Lower leg skin (tissue), 4 donors: Measurements from ENCODE around the gene GPS1. TPM values are rescaled to one million over a fixed set of nuclear protein-coding genes. Genes with fewer than 3 reads are reported as not detected.

Experiments used
- DNase-seq, 2 donors: peaks; one replicate each; pipeline ENCODE4 v3.0.0-alpha.2; 2019; ENCODE audit warnings: low spot score in 2 of 2
- H3K4me3 ChIP-seq: fragments of 200-600 bp; sonication (generic); 2 replicates; pipeline ENCODE4 v1.5.1; 2017; ENCODE audit warnings: mild to moderate bottlenecking, low read depth; ENCODE audit not compliant: poor library complexity, severe bottlenecking
- POLR2A ChIP-seq, 2 donors: fragments of 450-650 bp; IDR thresholded peaks; one replicate each; pipeline ENCODE4 v1.6.1; 2016 to 2017; ENCODE audit warnings: antibody characterized with exemption in 2 of 2, mild to moderate bottlenecking in 1 of 2, moderate library complexity in 1 of 2
- WGBS, 2 donors: methylation state at CpG; one replicate each; pipeline ENCODE4 v1.1.5; 2018; 5-methylcytosine and 5-hydroxymethylcytosine counted together
- intact Hi-C: fragments of 100-400 bp; cut with DNase I; formaldehyde crosslinking; loops from one replicate; pipeline ENCODE4 v1.15.0; 2023; ENCODE audit warnings: low total_unique reads
- total RNA-seq, 4 donors: library from RNA; depleted of rRNA; stranded (reverse); fragments of >200 nt; gene quantifications; one replicate each; pipeline ENCODE4 v1.1.0, GENCODE V29; 2016
- TF ChIP-seq, protein P1 (sequence below), 3 donors: fragments of 450-650 bp; IDR thresholded peaks; one replicate each; pipeline ENCODE4 v1.5.1; 2016; ENCODE audit warnings: antibody characterized with exemption in 3 of 3, mild to moderate bottlenecking in 3 of 3, moderate library complexity in 2 of 3

GPS1 gene
- total RNA-seq, 4 donors from 2014 or later: 57.2 to 99.3 (median 79.1) TPM

DNA sequence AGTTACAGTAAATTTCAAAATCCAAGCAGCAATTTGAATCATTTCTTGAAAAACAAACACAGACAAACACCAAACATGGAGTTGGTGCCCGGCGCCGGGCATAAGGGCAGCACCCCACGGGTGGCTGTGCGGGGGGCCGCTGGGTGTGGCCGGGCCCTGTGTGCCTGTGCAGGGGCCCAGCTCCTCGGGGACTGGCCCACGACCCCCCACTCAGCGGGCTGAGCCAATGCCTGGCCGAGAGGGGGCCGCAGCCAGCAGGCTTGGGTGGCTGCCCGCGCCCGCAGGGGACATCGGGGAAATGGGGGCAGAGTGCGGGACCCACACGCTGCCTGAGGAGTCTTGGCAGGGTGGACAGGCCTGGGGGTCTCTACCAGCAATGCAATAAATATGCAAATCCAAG, 26.7 kb downstream of the GPS1 start:
- no peak overlapping the region for H3K4me3 ChIP-seq
- WGBS, 2 donors: 92 to 93% methylated on average over 18 of the region's 18 CpGs
- intact Hi-C loops: no loop called here

DNA sequence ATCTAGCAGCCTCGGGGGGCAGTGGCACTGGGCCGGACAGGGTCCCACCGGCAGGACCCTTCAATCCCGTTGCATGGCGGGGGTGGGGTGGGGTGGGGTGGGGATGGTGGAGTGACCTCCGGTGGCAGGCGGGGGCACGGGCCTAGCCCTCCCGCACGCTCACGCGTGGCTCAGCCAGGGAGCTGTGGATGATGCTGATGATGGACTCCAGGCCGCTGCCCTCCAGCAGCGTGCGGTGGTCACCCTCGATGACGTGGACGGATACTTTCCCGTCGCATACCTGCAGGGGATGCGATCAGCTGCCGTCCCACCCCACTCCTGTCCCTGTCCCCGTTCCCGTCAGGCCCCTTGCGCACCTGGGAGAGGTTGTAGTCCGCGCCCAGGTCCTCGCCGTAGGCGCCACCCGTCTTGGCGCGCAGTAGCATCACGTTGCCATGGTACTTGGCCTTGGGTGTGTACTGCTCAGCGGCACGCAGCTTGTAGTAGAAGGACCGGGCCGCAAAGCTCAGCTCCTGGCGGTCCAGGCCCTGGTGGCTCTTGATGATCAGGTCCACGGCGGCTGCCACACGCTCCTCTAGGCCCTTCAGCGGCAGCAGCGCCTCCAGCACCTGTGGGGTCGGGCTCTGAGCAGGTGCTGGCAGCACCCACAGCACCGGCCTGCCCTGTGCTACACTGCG, 27.4 kb downstream of the GPS1 start:
- intact Hi-C loops: no loop called here
- DNase-seq: no peak
- 93 to 94% methylated on average over 43 to 44 of the region's 47 CpGs for WGBS, 2 donors
- no peak for TF ChIP-seq POLR2A (IDR thresholded peaks at IDR 0.05)
- TF ChIP-seq, protein P1, sequence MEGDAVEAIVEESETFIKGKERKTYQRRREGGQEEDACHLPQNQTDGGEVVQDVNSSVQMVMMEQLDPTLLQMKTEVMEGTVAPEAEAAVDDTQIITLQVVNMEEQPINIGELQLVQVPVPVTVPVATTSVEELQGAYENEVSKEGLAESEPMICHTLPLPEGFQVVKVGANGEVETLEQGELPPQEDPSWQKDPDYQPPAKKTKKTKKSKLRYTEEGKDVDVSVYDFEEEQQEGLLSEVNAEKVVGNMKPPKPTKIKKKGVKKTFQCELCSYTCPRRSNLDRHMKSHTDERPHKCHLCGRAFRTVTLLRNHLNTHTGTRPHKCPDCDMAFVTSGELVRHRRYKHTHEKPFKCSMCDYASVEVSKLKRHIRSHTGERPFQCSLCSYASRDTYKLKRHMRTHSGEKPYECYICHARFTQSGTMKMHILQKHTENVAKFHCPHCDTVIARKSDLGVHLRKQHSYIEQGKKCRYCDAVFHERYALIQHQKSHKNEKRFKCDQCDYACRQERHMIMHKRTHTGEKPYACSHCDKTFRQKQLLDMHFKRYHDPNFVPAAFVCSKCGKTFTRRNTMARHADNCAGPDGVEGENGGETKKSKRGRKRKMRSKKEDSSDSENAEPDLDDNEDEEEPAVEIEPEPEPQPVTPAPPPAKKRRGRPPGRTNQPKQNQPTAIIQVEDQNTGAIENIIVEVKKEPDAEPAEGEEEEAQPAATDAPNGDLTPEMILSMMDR (IDR thresholded peaks at IDR 0.05): no peak
- no peak overlapping the region for H3K4me3 ChIP-seq

More for the DNA sequence above, 26.7 kb downstream of the GPS1 start:
- no peak for TF ChIP-seq POLR2A (IDR thresholded peaks at IDR 0.05)
- TF ChIP-seq, protein P1 (IDR thresholded peaks at IDR 0.05): no peak
- no peak for DNase-seq

DNA sequence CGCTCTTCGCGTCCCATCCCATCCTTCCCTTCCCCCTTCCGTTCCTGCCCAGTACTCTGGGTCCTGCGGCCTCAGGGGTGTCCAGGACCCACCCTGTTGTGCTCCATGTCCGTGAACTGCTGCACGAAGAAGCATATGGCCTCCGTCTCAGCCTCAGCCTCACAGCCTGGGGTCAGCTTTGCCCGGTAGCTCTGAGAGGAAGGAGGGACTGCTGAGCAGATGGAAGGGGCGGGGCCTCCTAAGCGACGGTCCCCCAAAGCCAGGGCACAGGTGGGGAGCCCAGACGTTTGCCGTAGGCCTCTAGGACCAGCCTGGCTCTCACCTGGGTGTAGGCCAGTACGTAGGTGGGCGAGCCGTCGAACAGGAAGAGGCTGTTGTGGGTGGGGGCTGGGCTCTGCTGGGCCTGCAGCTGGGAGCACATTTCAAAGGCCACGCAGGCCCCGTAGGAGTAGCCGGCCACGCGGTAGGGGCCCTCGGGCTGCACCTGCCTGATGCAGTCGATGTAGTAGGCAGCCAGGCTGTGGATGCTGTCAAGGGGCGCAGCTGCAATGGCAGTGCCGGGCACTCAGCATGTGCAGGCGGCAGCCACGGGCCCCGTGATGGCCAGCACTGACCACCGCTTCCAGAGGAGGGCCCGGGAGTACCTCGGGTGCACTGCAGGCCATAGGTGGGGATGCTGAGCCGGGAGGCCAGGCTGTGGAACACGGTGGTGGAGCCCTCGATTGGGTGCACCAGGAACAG, 28.5 kb downstream of the GPS1 start:
- H3K4me3 ChIP-seq: no peak overlapping the region
- DNase-seq: no peak
- WGBS, 2 donors: 89 to 90% methylated on average over 31 to 32 of the region's 36 CpGs
- intact Hi-C loops: no loop called here
- TF ChIP-seq POLR2A (IDR thresholded peaks at IDR 0.05): no peak
- TF ChIP-seq, protein P1 (IDR thresholded peaks at IDR 0.05): no peak

DNA sequence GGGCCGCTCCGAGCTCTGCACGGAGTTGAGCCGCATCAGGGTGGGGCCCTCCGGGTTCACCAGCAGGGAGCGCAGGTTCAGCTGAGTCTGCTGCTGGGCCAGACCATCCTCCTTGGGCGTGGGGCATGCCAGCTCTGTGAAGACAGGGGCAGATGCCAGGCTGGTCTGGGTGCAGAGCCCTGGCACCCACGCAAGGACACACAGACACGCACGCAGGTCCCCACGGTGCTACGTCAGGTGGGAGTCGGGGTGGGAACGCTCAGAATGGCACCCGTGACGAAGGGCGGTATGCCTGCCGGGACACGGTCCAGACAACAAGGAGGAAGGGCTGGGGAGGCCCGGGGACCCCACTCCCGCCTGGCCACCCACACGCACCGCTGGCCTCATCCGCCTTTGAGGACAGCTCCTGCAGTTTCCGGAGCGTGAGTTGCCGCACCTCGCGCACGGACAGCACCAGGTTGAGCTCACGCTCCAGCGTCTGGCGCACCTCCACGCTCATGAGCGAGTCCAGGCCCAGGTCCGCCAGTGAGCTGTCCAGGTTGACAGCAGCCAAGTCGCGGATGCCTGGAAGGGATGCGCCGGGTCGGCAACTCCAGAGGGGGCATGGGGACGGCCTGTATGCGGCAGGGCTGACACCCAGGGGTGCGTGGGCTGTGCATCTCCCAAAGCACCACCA, 29.2 kb downstream of the GPS1 start:
- TF ChIP-seq, protein P1 (IDR thresholded peaks at IDR 0.05): no peak
- TF ChIP-seq POLR2A (IDR thresholded peaks at IDR 0.05): no peak
- 92 to 95% methylated on average over 31 to 38 of the region's 44 CpGs for WGBS, 2 donors
- no peak overlapping the region for H3K4me3 ChIP-seq
- DNase-seq: no peak
- intact Hi-C loops: no loop called here

DNA sequence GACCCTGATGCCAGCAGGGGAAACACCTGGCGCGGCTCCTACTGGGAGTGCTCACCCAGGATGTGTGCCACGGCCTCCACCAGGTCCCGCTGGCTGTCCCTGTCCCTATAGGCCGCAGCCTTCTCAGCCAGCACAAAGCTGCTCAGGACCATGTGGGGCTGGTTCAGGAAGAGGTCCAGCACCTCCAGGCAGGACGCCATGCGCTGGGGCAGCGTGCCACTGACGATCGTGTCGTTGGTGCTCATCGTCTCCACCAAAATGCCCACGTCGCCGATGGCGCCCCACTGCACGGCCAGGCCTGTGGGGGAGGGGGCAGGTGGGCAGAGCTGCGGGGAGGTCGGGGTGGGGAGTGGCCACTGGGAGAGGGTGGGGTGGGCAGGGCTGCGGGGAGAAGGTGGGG, 29.8 kb downstream of the GPS1 start:
- no peak for DNase-seq
- H3K4me3 ChIP-seq: no peak overlapping the region
- 94% methylated on average over 12 of the region's 20 CpGs; no CpG with 5 or more reads in 1 of the 2 donors for WGBS, 2 donors
- intact Hi-C loops: no loop called here
- no peak for TF ChIP-seq POLR2A (IDR thresholded peaks at IDR 0.05)
- TF ChIP-seq, protein P1 (IDR thresholded peaks at IDR 0.05): no peak
